NOMO-1 (cell line): ENCODE data around the gene SCTR.
A peak's percentile ranks its signal among the peaks of the same experiment; 100 is the strongest.

Experiments used
- DNase-seq, 2 experiments: peaks; one replicate each; lab custom pipeline; 2025; ENCODE audit not compliant: unreplicated experiment in 2 of 2; lab: John Stamatoyannopoulos, UW

Gene SCTR

DNA sequence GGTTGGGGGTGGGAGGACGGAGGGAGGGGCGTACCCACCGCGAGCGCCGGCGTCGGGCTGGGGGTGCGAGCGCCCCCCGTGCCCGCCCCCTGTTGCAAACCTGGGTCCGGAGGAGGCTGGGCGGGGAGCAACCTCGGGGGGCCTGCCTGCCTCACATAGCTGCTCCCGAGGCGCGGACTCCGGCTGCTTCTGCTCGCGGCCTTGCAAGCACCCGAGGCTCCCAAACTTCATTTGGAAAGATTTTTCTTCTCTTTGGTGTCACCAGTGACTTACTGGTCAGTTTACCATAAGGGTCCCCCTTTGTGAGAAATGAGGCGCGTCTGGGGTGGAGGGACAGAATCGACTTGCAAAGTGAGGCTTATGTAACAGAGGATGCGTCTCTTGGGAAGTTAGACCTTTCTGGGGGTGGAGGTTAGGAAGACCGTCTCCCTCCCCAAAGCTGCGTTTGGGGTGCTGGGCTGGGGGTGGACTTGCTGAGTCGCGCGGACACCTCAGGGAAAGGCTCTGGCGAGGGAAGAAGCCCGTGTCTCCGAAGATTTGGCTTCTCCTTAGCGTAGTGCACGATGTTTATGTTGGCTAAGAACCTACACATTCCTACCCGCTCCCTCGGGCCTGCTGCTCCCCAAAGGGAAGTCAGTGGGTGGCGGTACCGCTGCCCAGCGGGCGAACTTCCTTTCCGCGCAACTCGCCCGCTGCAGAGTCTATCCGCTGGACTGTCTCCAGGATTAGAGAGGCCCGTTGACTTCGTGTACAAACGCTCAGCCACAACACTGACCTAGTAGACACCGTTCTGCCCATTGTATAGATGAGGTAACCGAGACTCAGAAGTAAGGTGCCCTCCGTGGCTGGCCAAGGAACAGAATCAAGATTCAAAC lies 92.1 kb downstream of the SCTR start:
- DNase-seq: peak; percentile 3 to 4

DNA sequence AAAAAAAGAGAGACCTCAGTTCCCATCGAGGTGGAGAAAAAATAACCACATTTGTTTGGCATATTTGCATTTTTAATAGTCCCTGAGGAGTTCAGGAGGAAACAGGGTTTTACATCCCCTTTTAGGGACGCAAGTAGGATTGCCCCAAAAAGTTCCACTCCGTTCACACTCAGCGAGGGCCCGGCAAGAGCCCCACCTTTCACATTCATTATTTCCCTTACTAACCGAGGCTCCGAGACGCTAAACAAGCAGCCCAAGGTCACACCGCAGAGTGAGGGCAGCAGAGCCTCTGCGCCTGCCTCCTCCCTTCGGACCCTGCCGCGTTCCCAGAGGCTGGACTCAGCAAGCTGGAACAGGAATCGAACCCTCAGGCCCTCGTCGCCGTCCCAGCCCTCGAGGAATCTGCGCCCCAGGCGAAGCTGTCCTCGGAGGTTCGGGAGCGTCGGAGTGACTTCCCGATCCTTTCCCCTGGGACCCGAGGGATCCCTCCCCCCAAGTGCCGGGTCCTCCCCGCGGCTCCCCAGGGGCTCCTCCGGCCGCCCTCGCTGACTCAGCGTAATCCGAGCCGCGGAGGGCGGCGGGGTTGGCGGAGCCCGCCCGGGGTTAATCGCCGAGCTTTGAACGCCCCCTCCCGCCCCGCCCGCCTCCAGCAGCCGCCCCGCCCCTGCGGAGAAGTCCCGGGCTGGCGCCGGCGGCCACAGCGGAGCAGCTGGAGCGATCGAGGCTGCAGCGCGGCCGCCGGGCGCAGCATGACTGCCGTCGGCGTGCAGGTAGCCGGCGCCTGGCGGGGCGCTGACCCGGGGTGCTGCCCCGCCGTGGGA lies 92.9 kb downstream of the SCTR start, which contains the start of gene TMEM37:
Gene TMEM37 (plus strand): TSS at position 700 of the 821 bp plus-strand sequence. CDS start 50 bp downstream, at position 750.
- DNase-seq: peak; percentile 2 to 4

DNA sequence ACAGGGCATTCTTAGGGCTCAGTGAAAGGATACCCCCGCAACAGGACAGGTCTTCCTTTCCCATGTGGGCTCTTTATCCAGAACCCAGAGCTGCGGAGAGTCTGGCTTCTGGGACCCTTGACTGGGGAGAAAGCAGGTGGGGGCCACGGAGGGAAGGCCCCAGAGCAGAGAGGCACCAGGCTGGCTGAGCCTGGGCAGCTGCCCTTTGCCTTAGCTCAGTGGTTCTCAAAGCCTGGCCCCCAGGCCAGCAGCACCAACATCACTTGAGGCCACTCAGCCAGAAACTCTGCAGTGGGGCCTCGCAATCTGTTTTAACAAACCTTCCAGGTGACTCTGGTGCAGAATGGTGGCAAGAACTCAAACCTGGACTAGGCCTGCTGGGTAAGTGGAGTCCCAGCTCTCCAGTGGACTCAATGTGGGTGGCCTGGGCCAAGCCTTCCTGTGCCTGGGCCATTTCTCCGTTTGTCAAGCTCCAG lies 94.2 kb downstream of the SCTR start:
- DNase-seq: no peak

DNA sequence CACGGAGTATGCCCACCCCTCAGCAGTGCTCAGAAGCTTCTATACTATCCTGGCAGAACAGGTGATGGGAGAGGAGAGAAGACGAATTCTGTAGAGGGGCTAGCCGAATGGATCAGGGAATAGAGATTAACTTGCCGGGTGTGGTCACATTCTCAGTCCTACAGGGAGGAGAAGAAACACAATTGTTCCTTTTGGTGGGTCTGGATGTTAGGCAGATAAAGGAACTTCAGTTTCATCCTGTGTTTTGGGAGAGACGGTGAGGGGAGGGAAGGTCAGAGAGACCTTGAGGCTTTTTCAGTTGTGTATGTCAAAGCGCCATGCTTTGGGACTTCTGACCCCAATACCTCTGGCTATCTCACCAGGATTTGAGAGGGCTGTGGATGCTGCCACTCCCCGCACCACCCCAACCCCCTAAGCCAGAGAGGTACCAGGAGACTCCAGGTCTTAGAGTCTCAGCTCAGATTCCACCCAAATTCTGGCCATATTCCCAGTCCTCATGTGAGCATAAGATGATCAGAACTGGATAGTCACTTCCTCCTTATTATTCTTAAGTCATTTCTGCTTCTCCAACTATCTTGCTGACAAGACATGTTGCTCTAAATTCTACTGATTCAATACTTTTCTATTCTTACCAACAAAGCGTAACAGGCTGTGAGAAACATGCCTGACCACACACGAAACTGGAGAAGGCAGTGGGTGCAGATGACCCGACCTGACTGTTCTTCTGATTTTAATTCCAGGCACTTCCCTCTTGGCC lies 94.9 kb downstream of the SCTR start:
- peak in 1 of 2 experiments; percentile 1 for DNase-seq

DNA sequence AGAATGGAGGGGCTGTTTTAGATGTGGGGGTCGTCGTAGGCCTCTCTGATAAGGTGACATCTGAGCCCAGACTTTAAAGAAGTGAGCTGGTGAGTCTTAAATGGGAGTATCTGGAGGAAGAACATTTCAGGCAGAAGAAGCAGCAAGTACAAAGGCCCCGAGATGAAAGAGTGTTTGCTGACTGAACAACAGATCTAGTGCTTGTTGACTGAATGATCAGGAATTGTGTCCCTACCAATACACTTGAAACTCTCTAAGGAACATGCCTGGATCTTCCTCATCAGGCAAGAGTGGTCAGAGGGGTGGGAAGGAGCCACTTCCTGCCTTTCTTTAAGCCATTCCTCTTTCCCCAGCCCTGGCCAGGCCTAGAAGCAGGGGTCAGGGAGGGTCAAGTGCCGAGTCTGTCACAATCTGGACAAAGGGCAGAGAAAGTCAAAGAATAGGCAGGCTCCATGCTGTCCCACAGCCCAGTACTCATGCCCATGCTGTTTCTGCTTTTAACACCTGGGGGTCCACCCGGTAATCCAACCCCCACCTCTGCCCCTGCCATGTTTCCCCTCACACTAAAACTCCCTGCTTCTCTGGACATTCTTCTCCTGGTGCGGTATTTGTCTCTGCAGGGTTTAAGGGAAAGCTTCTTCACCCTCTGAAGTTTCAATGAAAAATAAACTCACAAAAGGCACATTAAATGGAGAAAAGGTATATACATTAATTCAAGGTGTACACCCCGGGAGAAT lies 95.6 kb downstream of the SCTR start:
- DNase-seq: no peak

DNA sequence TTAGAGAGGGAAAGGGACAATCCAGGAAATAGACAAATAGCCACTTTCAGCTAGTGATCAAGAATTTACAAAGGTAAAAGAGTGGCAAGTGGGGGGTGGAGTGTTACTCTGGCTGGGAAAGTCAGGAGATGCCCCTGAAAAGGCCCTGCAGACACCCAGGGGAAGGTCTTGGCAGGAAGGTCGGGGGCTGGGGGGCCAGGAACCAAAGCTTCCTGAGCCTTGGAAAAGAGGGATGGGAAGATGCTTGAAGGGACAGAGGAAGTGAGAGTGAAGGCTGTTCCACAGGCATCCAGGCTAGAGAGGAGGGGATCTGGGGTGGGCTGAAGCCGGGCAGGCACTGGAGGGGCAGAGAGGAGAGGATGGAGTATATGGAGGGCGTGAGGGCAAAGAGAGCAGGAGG lies 96.5 kb downstream of the SCTR start:
- no peak for DNase-seq

DNA sequence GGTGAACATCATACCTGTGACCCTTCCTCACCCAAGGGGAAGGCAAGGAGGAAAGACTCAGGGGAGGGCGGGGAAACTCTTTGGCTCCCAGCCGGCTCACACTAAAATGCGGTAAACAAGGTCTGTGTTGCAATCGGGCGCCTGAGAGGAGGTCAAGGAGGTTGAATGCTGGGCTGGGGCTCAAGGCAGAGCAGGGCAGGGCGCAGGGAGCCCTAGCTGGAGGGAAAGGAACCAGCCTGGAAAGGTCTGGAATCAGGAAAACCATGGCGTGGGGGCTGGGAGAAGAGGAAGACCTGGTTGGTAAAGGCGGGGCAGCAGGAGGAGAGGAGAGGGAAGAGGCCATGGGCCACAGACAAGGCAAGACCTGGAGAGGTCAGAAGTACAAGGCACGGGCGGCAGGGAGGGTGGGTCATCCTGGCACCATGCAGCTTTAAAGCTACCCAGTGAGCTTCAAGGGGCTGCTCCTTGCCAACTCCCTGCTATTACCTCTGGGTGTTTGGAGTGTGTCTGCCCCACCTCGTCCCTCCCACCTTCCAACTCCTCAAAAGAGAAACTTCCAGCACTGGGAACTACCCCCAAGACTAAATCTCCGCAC lies 97.4 kb downstream of the SCTR start:
- DNase-seq: peak; percentile 24 to 54

DNA sequence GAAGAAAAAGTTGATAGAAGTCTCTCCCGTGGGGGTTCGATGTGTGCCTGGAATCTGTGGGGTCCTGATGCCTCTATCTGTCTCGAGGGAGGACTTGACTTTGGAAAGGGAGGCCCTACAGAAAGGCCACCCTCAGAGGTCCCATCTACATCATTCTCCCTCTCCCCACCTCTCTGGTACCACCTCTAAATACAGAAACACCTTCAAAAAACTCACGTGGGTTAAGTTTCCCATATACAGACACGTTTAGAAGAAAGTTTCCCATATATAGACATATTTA lies 97.9 kb downstream of the SCTR start:
- no peak for DNase-seq

DNA sequence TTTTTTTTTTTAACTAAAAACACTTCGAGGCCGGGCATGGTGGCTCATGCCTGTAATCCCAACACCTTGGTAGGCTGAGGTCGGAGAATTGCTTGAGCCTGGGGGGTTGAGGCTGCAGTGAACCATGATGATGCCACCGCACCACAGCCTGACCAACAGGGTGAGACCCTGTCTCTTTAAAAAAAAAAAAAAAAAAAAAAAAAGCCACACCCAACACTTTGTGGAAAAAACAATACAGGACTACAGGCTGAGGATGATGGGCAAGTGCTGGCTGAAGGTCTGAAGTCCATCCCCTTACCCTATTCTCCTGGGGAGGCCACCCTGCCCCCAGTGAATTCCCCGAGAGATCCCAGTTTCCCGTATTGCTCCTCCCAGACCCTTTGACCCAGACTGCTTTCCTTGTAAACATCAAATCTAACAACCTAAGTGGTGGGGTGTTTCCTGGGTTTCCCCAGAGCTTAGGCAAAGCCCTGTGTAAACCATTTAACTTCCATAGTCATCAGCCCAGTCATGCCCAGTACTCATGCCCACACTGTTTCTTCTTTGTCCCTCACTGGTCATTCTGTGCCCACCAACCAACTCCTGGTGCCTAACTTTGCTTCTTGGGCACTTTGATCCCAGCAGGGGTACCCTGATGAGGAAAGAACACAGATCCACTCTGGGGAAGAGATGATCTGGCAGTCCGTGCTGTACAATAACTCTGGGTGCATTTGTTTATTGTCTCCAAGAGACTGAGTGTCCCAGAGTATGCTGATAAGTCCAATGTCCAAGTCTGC lies 98.5 kb downstream of the SCTR start:
- no peak for DNase-seq

DNA sequence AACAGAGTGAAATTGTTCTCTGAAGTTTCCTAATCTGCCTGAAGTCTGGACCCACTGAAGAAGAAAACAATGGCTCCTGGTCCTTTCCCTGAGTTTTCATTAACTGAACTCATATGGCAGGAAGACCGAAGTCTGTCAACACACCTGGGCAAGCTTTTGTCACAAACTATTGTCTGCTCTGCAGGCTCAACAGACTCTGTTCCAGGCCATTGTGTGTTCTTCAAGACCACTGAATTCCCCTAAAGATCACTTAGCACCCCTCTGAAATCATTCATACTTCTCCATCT lies 99.2 kb downstream of the SCTR start:
- no peak for DNase-seq

DNA sequence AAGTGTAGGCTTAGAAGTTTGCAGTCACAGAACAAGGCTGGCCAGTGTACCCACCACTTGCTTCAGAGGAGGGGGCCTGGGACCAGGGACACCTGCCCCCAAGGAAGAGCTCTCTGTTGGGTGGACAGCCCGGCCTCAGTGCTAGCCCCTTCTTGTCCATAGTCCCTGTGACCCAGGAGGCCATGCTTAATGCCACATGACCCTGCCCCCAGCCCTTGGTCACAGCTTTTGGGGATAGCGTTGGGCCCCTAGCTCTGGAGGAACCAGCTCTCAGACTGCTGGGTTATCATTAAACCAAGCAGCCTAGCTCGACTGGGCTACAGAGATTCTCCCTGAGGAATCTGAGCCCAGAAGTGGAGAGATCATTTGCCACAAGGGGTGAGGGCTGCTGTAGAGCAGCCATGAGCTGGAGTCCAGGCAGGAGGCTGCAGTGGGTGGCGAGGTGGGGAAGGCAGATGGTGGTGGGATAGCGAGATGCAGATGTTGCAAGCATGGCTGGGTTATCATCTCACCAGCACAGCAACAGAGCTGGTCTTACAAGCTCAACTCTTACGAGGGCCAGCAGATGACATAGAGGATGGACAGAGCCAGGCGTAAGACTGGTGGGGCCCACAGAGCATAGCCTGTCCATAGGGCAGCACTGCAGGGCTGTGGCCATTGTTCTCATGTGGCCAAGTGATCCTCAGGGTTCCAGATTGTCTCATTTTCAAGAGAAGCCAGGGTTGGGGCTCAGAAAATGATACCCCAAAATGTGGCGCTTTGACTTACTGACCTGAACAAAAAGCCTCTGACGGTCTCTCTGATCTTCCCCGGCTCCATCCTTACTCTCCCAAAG lies 99.8 kb downstream of the SCTR start:
- DNase-seq: no peak

DNA sequence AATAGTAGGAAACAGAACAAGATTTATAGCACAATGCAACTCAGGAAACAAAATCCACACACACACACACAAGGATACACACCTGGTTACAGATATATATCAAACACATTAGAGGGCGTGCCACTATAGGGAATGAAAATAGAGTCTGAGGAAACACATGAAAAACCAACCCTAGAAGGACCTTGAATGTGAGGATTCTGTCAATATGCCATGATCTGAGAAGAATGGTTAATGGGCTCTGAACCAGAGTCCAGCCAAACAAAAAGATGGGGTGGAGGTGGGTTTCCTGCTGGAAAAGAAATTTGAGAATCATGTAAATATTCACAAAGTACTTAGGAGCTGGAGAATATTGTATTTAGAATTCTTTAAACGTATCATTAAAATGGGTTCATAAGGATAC lies 100.5 kb downstream of the SCTR start:
- DNase-seq: no peak

DNA sequence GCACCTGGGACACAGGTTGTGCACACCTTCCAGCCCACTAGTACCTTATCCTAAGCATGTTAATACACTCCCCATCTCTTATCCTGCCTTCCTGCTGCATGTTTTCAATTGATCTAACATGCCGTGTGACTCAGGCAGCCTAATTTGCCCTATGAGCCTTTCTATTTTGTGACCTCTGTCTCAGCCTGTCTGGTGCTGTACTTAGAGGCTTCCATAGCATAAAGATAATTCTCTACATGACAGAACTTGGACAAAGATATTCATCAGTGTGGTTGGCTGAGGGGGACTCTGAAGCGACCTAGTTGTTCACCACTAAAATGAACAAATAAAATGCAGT lies 101.2 kb downstream of the SCTR start:
- no peak for DNase-seq

DNA sequence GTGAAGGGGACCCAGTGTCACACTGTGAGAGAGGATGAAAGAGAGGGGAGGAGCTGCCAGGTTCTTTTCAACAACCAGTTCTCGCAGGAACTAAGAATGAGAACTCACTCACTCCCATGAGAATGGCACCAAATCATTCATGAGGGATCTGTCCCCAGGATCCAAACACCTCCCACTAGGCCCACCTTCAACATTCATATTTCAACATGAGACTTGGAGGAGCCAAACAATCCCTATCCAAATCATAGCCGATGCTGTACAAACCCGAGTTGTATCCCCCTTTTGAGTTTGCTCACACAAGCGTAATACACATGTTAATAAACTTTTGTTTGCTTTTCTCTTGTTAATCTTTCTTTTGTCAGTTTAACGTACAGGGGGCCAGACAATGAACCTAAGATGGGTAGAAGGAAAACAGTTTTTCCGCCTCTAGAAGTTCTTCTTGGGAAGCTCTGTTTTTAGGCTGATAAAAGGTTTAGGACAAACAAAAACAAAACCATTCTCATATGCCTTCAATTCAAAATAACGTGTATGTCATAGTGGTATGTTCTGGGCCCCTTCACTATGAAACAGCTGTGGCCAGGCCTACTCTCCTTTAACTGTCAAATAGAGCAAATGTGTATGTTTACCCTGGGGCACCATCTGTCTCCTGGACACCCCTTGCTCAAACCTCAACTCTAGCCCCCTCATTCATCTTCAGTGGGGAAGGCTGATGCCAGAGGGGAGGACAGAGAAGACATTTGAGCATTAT lies 101.7 kb downstream of the SCTR start:
- DNase-seq: no peak

DNA sequence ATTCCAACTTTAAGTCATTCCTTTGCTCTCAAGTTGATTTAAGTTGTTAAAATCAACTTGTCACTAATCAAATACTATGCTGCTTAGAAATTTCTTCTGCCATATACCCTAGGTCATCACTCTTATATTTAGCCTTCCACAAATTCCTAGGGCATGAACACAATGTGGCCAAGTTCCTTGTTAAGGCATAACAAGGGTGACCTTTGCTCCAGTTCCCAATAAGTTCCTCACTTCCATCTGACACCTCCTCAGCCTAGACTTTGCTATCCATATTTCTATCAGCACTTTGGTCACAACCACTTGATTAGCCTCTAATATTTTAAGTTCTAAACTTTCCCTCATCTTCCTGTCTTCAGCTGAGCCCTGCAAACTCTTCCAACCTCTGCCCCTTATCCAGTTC lies 102.5 kb downstream of the SCTR start:
- no peak for DNase-seq

DNA sequence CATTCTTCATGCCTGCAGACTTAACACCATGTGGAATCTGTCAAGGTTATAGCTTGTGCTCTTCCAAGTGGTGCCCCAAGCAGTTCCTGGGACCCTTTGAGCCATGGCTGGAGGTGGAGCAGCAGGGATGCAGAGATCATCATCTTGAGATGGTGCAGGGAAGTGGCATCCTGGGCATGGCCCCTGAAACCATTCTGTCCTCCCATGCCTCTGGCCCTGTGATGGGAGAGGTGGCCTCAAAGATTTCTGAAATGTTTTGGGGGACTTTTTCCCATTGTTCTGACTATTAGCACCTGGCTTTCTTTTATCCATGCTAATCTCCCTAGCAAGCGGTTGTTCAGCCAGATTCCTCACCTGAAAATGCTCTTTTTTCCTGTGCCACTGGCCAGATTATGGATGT lies 103.0 kb downstream of the SCTR start:
- DNase-seq: no peak

DNA sequence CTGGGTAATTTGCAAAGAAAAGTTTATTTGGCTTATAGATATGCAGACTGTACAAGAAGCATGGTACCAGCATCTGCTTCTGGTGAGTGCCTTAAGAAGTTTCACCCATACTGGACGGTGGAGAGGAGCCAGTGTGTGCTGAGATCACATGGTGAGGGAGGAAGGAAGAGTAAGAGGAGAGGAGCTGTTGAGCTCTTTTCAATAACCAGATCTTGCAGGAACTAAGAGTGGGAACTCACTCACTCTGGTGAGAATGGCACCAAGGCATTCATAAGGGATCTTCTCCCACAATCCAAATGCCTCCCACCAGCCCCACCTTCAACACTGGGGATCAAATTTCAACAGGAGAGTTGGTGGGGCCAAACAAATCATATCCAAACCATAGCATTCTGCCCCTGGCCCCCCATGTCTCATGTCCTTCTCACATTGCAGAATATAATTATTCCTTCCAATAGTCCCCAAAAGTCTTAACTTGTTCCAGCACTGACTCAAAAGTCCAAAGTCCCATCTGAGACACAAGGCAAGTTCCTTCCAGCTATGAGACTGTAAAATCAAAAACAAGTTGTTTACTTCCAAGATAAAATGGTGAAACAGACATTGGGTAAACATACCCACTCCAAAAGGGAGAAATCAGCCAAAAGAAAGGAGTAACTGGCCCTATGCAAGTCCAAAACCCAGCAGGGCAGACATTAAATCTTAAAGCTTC lies 104.3 kb downstream of the SCTR start:
- DNase-seq: no peak

DNA sequence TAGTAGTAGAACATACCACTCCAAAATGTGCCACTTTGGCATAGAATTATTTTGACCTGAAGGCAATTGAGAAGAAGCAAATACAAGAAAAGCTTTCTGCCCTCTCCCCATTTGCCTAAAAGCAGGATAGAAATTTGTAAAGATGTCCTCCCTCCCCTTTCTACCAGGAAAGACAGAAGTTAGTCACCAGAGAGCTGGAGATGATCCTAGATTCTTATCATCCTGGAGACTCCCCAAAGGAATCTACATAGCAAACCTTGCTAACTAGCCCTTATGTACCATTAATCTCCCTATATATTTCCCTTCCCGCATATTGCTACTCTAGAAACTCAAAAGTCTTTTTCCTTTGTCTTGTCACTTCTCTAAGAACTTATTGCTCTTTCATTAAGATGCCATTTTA lies 105.2 kb downstream of the SCTR start:
- no peak for DNase-seq
